Endothelial cell of umbilical vein (primary cell): ENCODE results near the gene SPAG17.

Experiments
- CTCF ChIP-seq, 2 donors: IDR thresholded peaks; 1 replicate in 1 of 2; 2 replicates in 1 of 2; pipeline ENCODE4 v1.5.1; 2011; ENCODE audit warnings: low read length in 2 of 2, mild to moderate bottlenecking in 2 of 2, moderate library complexity in 2 of 2, control low read depth in 1 of 2, inconsistent platforms in 1 of 2, low read depth in 1 of 2; ENCODE audit not compliant: insufficient read depth in 1 of 2; ENCODE audit errors: extremely low read depth in 1 of 2
- EZH2 ChIP-seq: IDR thresholded peaks from 2 replicates; pipeline ENCODE4 v1.6.1; 2012; ENCODE audit warnings: borderline replicate concordance, low read depth, mild to moderate bottlenecking, moderate library complexity, low read length, inconsistent platforms; ENCODE audit not compliant: severe bottlenecking
- MAX ChIP-seq: IDR thresholded peaks from 2 replicates; pipeline ENCODE4 v1.6.1; 2011; ENCODE audit not compliant: insufficient read depth, insufficient read length
- MYC ChIP-seq: IDR thresholded peaks from one replicate; pipeline ENCODE4 v1.6.1; 2011; ENCODE audit warnings: mild to moderate bottlenecking, low read depth, low read length
- POLR2A ChIP-seq: IDR thresholded peaks from 2 replicates; pipeline ENCODE4 v1.6.1; 2012; ENCODE audit warnings: low read depth, mild to moderate bottlenecking, control low read depth, low read length
- POLR2AphosphoS5 ChIP-seq: IDR thresholded peaks from 2 replicates; pipeline ENCODE4 v1.6.1; 2012; ENCODE audit warnings: low read depth, mild to moderate bottlenecking, control low read depth, low read length, moderate library complexity; ENCODE audit not compliant: insufficient read depth

DNA sequence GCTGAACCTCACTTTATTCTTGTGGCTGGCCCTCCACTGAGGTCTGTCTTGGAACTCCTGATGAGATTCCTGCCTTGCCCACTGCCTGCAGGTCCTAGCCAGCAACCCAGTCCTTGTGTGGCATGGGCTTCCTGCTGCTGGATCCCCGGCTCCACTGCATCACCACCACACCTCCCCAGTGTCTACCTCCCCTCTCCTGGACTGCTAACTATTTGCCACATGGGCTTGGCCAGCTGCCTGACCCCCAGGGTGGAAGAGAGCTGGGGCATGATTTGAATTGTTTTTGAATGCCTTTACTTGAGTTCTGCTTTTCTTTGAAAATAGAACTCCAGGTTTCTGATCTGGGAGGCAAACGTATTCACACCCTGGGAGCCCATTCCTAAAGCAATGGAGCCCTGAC, 41.2 kb downstream of the SPAG17 start:
- TF ChIP-seq CTCF (IDR thresholded peaks at IDR 0.05; ENCODE audit: extremely low read depth in 1 of 2, insufficient read depth in 1 of 2, low read depth in 1 of 2, low read length in 2 of 2) (no peak), EZH2 (no peak), POLR2AphosphoS5 (no peak), POLR2A (no peak), MAX (no peak), MYC (no peak)
